HG03196 (cell line): ENCODE results near the gene LRRC32.
"Not testable (repeated sequence)": the region's sequence is repeated elsewhere in the genome, so short reads cannot be mapped to it uniquely, and the experiment has no call there.

Experiments used
- ATAC-seq: cut with Tn5 transposase; IDR thresholded peaks from one replicate; pipeline ENCODE4 v1.9.1; 2021; ENCODE audit not compliant: unreplicated experiment

Gene LRRC32

DNA sequence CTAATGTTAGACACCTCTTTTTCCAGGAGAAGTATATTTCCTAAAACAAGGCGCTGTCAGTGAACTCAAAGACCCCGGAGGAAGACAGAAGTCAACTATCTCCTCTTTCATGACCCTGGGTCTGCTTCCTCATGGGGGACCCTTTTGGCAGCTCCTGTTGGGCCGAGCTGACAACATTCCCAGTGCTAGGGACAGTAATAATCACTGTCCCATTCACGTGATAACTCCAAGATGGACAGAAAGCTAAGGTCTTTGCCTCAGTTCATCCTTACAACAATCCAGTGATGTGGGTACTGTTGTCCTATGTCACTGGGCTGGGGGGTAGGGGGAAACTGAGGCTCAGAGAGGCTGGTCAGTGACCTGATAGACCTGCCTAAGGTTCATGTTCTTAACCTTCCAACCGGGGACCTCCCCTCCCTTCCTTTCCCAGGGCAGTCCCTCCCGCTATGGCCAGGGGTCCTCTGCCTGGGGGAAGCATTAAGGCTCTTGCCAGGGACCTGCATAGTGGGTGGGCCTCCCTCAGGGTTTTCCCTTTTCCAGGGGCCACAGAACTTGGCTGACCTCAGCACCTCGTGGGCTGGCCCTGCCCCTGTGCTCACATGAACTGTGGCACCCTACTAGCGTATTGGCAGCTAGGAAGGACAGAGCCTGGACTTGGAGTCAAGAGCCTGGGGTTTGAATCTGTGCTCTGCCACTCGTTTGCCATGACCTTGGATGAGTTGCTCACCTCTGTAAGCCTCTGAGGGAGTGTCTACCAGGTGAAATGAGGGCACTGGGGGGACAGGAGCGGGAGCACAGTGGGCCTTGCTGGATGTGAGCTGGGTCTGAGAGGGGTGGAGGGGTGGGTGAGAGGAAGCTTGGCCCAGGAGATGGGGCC, 53.6 kb downstream of the LRRC32 start:
- no peak for ATAC-seq

DNA sequence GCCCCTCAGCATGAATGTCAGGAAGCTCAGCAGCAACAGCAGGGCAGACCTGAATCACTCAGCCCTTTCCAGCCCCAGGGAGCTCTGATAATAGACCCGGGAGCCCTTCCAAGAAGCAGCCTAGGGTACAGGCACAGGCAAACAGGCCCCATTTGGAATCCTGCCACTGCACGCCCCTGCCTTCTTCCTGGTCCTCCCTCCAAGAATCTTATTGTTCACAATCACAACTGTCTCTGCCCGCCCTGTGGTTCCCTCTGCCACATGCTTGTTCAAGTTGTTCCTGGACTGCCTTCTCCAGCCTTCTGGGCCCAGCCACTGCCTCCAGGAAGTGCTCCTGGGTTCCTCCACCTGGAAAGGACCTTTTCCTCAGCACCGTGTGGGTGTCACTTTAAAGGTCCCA, 54.6 kb downstream of the LRRC32 start:
- no peak for ATAC-seq

DNA sequence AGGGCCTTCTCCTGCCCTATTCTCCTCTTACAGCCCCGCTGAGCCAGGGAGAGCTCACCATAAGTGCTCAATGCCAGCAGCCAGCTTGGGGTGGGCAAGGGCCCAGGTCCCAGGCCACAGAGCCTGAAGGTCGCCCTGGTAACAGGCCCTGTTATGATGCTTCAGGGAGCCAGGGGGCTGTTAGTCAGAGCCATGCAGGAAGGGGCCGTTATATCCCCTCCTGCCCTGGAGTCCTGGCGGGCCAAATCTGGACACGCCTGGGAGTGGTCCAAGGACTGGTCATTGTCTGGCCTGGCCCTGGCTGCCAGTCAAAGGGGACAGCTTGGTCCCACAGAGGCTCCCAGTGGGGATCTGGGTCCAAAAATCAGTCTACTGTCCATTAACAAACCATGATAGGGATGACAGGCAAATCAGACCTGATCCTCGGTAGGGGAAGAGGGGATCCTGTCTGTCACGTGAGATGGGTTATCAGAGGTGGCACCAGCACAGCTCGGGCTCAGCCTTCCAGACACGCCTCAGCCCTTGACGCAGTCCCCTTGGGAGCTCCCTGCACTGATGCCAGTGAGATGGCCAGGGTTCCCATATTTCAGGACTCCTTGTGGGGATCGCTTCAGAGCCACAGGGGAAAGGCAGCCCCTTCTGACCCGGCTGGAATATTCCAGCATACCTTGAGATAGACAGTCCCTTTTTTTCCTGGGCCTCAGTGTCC, 55.9 kb downstream of the LRRC32 start:
- no peak for ATAC-seq

DNA sequence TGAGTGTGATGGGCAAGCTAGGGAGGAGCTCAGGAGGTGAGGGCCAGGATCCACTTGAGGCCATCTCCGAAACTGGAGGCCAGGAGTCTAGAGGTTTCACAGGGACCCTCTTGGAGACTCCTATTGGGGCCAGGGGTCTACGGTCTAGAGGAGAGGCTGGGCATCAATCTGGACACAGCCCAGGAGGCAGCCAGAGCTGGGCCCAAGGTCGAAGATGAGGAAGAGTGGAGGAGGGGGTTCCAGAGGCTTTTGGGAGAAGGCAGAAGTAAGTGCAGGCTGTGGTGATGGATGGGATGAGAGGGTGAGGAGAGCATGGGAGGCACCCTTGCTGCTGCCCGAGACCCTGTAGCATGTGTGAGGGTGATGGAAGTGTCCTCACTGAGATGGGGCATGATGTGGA, 56.6 kb downstream of the LRRC32 start:
- no peak for ATAC-seq

DNA sequence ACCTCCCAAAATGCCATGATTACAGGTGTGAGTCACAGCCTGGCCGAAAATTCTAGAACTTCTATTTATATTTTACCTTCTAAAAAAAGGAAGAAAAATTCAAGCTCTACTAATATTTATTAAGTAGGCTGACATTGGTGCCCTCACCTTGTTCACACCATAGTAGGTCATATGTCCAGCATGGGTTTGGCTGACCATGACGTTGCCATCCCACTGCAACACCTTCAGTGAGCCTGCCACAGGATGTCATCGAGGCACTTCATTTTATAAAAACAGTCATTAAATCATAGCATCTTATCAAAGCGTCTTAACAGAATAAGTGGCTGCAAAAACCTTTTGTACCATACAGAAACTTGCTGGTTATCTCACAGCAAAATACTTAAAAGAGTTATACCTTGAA, 58.3 kb downstream of the LRRC32 start:
- no peak for ATAC-seq

DNA sequence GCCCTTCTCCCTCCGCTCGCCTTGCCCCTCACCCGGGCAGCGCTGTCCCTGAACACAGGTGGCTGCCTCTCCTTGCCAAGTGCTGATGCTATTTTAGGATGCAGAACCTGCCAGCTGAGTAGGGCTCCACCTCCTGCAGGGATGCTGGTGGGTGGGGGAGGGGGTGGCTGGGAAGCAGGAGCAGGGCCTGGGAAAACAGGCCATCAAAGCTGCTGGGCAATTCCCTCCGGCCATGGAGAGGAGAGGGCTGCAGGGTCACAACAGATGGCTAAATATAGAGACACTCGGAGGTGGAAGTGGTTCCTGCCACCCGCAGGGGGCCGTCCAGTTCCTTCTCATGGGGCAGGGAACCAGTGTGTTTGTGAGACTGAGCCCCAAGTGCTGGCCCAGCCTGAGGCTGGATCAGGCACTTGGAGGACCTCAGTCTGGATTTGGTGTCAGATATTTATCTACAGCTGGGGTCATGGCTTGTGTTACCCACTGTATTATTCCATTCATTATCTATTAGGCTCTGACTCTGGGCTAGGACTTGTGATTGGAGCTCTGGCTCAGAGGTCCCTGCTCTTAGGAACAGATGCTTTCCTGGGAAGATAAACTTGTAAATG, 59.6 kb downstream of the LRRC32 start:
- ATAC-seq: no peak

DNA sequence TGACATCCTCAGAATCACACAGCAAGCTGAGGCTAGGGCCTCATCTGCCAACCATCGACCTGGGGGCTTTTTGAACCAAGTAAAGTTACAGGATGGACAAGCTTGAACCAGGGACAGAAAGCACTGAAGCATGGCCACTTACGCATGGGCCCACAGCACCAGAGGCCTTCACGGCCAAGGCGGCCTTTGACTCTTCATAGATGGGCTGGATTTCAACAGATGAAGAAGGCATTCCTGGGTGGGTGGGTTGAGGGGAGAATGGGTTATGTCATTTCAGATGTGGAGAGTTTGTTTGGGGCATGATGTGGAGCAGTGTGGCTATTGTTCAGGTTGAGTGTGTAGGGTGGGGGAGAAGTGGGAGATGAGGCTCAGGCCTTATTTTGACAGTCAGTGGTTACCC, 60.2 kb downstream of the LRRC32 start:
- ATAC-seq: no peak

DNA sequence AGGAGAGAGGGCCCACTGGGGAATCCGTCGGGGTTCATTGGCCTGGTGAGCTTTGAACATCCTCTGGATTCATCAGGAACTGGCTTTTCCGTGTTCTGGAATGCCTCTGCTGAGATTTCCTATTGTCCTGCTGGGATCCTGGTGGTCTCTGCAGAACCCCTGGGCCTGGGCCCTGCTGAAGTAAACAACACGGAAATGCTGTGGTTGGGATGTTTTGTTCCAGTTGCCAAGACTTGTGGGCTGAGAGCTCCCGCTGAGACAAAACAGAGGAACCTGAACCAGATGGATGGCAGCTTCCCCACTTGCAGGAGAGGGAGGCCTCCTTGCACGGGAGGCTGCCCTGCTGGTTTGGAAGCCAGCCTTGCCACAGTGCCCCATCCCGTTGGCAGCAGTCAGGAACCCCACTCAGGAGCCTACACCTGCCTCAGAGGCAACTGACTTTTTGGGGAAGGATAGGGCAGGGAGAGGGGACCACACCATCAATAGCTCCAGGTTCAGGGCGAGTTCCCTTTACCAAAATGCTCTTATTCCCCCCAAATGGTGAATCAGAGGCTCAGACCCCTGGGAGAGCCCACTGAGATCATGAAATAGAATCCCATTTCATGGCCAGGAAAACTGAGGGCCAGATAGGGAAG, 60.7 kb downstream of the LRRC32 start:
- ATAC-seq: no peak

DNA sequence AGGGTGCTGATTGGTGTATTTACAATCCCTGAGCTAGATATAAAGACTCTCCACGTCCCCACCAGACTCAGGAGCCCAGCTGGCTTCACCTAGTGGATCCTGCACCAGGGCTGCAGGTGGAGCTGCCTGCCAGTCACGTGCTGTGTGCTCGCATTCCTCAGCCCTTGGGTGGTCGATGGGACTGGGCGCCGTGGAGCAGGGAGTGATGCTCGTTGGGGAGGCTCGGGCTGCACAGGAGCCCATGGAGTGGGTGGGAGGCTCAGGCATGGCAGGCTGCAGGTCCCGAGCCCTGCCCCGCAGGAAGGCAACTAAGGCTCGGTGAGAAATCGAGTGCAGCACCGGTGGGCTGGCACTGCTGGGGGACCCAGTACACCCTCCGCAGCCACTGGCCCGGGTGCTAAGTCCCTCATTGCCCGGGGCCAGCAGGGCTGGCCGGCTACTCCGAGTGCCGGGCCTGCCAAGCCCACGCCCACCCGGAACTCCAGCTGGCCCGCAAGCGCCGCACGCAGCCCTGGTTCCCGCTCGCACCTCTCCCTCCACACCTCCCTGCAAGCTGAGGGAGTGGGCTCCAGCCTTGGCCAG, 61.6 kb downstream of the LRRC32 start:
- not testable (repeated sequence) for ATAC-seq

DNA sequence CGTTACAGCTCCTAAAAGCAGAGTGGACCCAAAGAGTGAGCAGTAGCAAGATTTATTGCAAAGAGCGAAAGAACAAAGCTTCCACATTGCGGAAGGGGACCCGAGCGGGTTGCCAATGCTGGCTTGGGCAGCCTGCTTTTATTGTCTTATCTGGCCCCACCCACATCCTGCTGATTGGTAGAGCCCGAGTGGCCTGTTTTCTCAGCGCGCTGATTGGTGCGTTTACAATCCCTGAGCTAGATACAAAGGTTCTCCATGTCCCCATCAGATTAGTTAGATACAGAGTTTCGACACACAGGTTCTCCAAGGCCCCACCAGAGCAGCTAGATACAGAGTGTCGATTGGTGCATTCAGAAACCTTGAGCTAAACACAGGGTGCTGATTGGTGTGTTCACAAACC, 62.3 kb downstream of the LRRC32 start:
- ATAC-seq: not testable (repeated sequence)
